ENCODE measurements around the gene FBXW11.

DNA sequence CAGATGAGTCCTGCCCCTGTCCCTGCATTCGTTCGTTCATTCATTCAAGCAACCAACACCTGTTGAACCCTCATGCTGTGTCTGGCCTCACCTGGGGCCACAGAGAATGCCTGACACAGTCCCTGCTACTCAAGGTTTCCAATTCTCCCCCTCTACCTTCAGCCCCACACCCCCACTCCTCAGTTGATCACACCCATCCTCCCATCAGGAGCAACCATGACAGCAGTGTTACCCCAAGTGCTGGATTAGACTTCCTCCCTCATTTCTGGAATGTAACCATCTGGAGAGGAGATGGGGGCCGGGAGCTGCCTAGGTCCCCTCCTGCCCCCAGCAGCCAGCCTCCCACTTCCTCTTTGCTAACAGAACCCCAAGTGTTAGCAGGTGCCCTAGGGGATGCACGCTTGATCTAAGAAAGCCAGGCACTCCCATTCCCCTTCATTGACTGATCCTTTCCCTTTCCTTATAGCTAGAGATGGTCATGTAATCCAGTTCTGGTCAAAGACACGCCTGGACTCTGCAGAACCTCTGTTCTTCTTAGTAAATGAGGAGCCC is 163.6 kb downstream of the FBXW11 start:
- TF ChIP-seq, protein P1, sequence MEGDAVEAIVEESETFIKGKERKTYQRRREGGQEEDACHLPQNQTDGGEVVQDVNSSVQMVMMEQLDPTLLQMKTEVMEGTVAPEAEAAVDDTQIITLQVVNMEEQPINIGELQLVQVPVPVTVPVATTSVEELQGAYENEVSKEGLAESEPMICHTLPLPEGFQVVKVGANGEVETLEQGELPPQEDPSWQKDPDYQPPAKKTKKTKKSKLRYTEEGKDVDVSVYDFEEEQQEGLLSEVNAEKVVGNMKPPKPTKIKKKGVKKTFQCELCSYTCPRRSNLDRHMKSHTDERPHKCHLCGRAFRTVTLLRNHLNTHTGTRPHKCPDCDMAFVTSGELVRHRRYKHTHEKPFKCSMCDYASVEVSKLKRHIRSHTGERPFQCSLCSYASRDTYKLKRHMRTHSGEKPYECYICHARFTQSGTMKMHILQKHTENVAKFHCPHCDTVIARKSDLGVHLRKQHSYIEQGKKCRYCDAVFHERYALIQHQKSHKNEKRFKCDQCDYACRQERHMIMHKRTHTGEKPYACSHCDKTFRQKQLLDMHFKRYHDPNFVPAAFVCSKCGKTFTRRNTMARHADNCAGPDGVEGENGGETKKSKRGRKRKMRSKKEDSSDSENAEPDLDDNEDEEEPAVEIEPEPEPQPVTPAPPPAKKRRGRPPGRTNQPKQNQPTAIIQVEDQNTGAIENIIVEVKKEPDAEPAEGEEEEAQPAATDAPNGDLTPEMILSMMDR (IDR thresholded peaks at IDR 0.05), result no peak
- TF ChIP-seq ZFX (IDR thresholded peaks at IDR 0.05; ENCODE audit: borderline replicate concordance), result no peak
